ENCODE results near the gene CA10. TPM values are rescaled to one million over a fixed set of nuclear protein-coding genes. Genes with fewer than 3 reads are reported as not detected.
A peak's percentile ranks its signal among the peaks of the same experiment; 100 is the strongest.

CA10 gene
- total RNA-seq, 1 experiment from 2014 or later, result not detected

DNA sequence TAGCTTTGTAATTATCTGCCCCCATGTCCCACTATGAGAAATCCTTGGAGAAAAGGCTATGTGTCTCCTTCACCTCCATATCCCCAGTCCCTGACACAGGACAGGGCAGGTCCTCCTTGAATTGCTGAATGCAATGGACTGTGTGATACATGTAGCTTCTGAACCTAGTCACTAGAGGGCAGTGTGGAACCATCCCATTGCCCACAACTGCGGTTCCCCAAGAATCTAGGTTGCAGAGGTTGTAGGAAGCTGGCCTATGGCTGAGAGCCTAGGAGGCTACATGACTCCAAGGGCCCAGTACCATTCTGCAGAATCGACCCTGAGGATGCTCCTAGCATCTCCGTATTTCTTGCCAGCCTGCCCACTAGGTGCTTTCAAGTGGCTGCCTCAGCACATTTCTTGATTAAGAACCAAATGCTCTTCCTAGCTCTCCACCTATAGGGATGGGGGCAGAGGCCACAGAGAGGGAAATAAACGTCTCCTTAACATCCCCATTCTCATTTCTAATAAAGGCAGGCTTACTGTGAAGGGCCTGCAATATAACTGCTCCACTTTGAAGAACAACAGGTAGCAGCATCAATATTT lies 394.0 kb downstream of the CA10 start:
- TF ChIP-seq, protein P1, sequence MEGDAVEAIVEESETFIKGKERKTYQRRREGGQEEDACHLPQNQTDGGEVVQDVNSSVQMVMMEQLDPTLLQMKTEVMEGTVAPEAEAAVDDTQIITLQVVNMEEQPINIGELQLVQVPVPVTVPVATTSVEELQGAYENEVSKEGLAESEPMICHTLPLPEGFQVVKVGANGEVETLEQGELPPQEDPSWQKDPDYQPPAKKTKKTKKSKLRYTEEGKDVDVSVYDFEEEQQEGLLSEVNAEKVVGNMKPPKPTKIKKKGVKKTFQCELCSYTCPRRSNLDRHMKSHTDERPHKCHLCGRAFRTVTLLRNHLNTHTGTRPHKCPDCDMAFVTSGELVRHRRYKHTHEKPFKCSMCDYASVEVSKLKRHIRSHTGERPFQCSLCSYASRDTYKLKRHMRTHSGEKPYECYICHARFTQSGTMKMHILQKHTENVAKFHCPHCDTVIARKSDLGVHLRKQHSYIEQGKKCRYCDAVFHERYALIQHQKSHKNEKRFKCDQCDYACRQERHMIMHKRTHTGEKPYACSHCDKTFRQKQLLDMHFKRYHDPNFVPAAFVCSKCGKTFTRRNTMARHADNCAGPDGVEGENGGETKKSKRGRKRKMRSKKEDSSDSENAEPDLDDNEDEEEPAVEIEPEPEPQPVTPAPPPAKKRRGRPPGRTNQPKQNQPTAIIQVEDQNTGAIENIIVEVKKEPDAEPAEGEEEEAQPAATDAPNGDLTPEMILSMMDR (IDR thresholded peaks at IDR 0.05; ENCODE audit: unreplicated experiment), result peak; percentile 97
- H3K9me3 Mint-ChIP-seq (ENCODE audit: low read depth, unreplicated experiment), result no peaks in the 10 kb centered on the region
- peak; percentile 78 for DNase-seq
- peaks cover 7% of the 10 kb centered on the region for H3K4me1 Mint-ChIP-seq (ENCODE audit: low read depth, unreplicated experiment)
- BruUV-seq (replicated peaks), result no TSS peak
- intact Hi-C loops (cut with micrococcal nuclease; ENCODE audit: unreplicated experiment), result loop anchor here (1.0 to 10.0 kb wide), 6 partner anchors 86 to 533 kb away; no protein-coding TSS in a partner anchor
- no peaks in the 10 kb centered on the region for H3K36me3 Mint-ChIP-seq (ENCODE audit: insufficient read depth, unreplicated experiment)
- H3K27me3 Mint-ChIP-seq (ENCODE audit: unreplicated experiment), result peaks cover 85% of the 10 kb centered on the region
- no peak overlapping the region for H3K27ac Mint-ChIP-seq (ENCODE audit: unreplicated experiment)
- CTCF ChIA-PET, result interaction anchor here (0.6 to 1.3 kb wide), 20 partner anchors 8 to 542 kb away, joined by 3 to 37 read pairs (median 3); no protein-coding TSS in a partner anchor
- H3K4me3 Mint-ChIP-seq (ENCODE audit: low read depth, unreplicated experiment), result no peak overlapping the region

DNA sequence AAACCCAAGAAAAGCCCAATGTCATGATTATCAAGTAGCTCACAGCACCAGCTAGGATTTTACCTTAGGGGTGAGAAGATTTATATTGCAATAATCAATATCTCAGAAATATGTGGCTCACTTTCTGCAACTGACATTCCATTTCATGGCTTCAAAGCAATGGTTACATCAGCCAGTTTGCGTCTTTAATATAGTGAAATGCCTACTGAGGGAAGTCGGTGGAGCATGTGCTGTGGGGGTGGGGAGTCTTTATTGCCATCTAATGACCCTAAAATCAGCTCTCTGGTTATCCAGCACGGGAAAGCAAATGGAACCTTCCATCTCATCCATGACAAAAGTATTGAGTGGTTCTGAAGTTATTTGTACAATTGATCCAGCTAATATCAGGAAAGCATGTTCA lies 395.5 kb downstream of the CA10 start:
- Mint-ChIP-seq H3K9me3 (ENCODE audit: low read depth, unreplicated experiment) (no peaks in the 10 kb centered on the region), H3K27ac (ENCODE audit: unreplicated experiment) (no peak overlapping the region), H3K4me1 (ENCODE audit: low read depth, unreplicated experiment) (no peaks in the 10 kb centered on the region), H3K4me3 (ENCODE audit: low read depth, unreplicated experiment) (no peak overlapping the region), H3K36me3 (ENCODE audit: insufficient read depth, unreplicated experiment) (no peaks in the 10 kb centered on the region), H3K27me3 (ENCODE audit: unreplicated experiment) (peaks cover 85% of the 10 kb centered on the region)
- CTCF ChIA-PET, result no interaction called here
- TF ChIP-seq, protein P1 (IDR thresholded peaks at IDR 0.05; ENCODE audit: unreplicated experiment), result no peak
- BruUV-seq (replicated peaks), result no TSS peak
- intact Hi-C loops (cut with micrococcal nuclease; ENCODE audit: unreplicated experiment), result loop anchor here (5.0 to 10.0 kb wide), 4 partner anchors 162 to 534 kb away; no protein-coding TSS in a partner anchor
- DNase-seq, result no peak

DNA sequence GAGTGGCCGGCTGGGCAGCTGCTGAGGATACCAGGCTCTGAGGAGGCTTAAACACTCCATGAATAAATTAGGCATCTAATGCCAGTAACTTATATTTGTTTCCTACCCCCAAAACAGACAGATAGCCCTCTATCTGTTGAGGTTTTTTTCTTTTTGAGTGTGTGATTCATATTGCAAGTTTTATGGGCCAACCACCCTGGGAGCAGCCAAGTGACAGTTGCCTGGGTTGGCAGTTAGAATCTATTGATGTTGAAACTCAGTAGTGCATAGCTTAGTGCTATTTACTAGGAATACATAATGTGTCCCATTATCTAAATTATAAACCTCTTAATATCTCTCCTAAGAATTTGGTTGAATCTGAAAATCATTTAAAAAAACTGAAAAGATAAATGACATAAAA lies 397.4 kb downstream of the CA10 start:
- CTCF ChIA-PET, result interaction anchor here (0.6 kb wide), 1 partner anchor 591 kb away, joined by 4 read pairs; no protein-coding TSS in a partner anchor
- DNase-seq, result no peak
- Mint-ChIP-seq H3K4me1 (ENCODE audit: low read depth, unreplicated experiment) (no peaks in the 10 kb centered on the region), H3K27ac (ENCODE audit: unreplicated experiment) (no peak overlapping the region), H3K27me3 (ENCODE audit: unreplicated experiment) (peaks cover 90% of the 10 kb centered on the region), H3K9me3 (ENCODE audit: low read depth, unreplicated experiment) (no peaks in the 10 kb centered on the region), H3K36me3 (ENCODE audit: insufficient read depth, unreplicated experiment) (no peaks in the 10 kb centered on the region), H3K4me3 (ENCODE audit: low read depth, unreplicated experiment) (no peak overlapping the region)
- no TSS peak for BruUV-seq (replicated peaks)
- TF ChIP-seq, protein P1 (IDR thresholded peaks at IDR 0.05; ENCODE audit: unreplicated experiment), result no peak
- intact Hi-C loops (cut with micrococcal nuclease; ENCODE audit: unreplicated experiment), result loop anchor here (5.0 to 10.0 kb wide), 4 partner anchors 164 to 536 kb away; no protein-coding TSS in a partner anchor

DNA sequence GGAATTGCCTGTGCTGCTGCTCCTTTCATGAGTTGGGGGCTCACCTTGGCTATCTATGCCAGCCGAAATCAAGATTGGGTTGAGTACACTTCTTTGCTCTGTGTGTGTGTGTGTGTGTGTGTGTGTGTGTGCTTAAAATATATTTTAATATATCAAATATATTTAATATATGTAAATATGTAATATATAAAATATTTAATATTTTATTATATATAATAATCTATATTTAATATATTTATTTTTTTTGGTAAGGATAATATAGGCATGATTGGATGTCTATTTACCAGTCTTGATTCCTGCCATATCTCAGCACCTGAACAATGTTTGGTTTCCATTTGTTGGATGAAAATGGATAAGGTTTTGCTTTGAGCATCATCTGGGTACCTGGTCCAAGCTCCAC lies 399.3 kb downstream of the CA10 start:
- intact Hi-C loops (cut with micrococcal nuclease; ENCODE audit: unreplicated experiment), result no loop called here
- no peaks in the 10 kb centered on the region for H3K9me3 Mint-ChIP-seq (ENCODE audit: low read depth, unreplicated experiment)
- peaks cover 85% of the 10 kb centered on the region for H3K27me3 Mint-ChIP-seq (ENCODE audit: unreplicated experiment)
- H3K4me3 Mint-ChIP-seq (ENCODE audit: low read depth, unreplicated experiment), result no peak overlapping the region
- no peaks in the 10 kb centered on the region for H3K36me3 Mint-ChIP-seq (ENCODE audit: insufficient read depth, unreplicated experiment)
- no peaks in the 10 kb centered on the region for H3K4me1 Mint-ChIP-seq (ENCODE audit: low read depth, unreplicated experiment)
- CTCF ChIA-PET, result no interaction called here
- no peak overlapping the region for H3K27ac Mint-ChIP-seq (ENCODE audit: unreplicated experiment)
- TF ChIP-seq, protein P1 (IDR thresholded peaks at IDR 0.05; ENCODE audit: unreplicated experiment), result no peak
- DNase-seq, result no peak
- BruUV-seq (replicated peaks), result no TSS peak

All from Calu3 (cell line).